Activated CD4-positive, alpha-beta T cell treated with anti-CD3 and anti-CD28 coated beads, Interleukin-2, amount 10 ng/mL, durations not matched to agents 24 days and 14 days (primary cell): ENCODE data around the gene KIF20A. TPM values are rescaled to one million over a fixed set of nuclear protein-coding genes. Genes with fewer than 3 reads are reported as not detected.
"Not testable (repeated sequence)": the region's sequence is repeated elsewhere in the genome, so short reads cannot be mapped to it uniquely, and the experiment has no call there.

ENCODE experiments used
- DNase-seq: peaks from one replicate; pipeline ENCODE4 v3.0.0; 2022
- H3K27ac Mint-ChIP-seq: one replicate; pipeline ENCODE4 v1.8.0; 2022; ENCODE audit warnings: mild to moderate bottlenecking, mixed read lengths
- H3K27me3 Mint-ChIP-seq: one replicate; pipeline ENCODE4 v1.8.0; 2022; ENCODE audit warnings: mixed read lengths
- H3K36me3 Mint-ChIP-seq: one replicate; pipeline ENCODE4 v1.8.0; 2022; ENCODE audit warnings: low read depth, mild to moderate bottlenecking, mixed read lengths
- H3K4me1 Mint-ChIP-seq: one replicate; pipeline ENCODE4 v1.8.0; 2021; ENCODE audit warnings: mixed read lengths
- H3K4me3 Mint-ChIP-seq: one replicate; pipeline ENCODE4 v1.8.0; 2022; ENCODE audit warnings: mild to moderate bottlenecking, moderate library complexity, mixed read lengths
- H3K9me3 Mint-ChIP-seq: one replicate; pipeline ENCODE4 v1.8.0; 2021; ENCODE audit warnings: mixed read lengths
- intact Hi-C: fragments of 100-400 bp; cut with micrococcal nuclease; formaldehyde crosslinking; loops from one replicate; pipeline ENCODE4 v1.15.1; 2023
- total RNA-seq: library from RNA; stranded (reverse); gene quantifications from 2 replicates; pipeline ENCODE4 v1.2.3, GENCODE V29; 2022

The KIF20A gene
- total RNA-seq, result 18.0 and 19.7 TPM in 2 replicates

DNA sequence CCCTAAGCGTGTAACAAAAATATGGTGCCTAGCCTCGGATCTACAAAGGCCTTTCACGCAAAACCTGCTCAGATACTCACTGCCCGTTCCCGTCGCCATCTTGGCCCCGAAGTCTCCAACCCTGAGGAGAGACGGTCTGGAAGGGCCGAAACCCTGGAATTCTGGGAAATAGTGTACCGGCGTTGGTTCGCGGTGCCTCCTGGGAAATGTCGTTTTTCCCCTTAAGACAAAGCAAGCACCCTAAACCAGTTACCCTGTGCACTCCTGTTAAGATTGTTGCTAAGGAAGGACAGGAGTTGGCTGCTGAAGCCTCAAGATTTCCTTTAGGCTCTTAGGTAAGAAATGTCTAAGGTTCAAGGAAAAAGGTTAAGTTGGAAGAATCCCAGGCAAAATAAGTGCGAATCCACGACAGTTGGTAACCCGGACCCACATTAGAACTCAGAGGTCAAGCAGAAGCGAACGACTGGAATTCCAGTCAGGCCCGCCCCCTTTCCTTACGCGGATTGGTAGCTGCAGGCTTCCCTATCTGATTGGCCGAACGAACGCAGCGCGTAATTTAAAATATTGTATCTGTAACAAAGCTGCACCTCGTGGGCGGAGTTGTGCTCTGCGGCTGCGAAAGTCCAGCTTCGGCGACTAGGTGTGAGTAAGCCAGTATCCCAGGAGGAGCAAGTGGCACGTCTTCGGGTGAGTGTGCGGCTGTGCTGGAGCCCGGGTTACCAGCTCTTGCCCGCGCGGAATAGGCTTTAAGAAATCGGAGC, at the start of gene KIF20A, which contains the start of gene BRD8:
TSS of gene KIF20A (plus strand) at position 597 of the 761 bp plus-strand sequence. CDS start 569 bp downstream, outside the sequence.
TSS of gene BRD8 (minus strand) at position 115 of the 761 bp plus-strand sequence. CDS start at position 99, 16 bp downstream.
- peaks cover 20% of the 10 kb centered on the region for H3K4me1 Mint-ChIP-seq
- H3K36me3 Mint-ChIP-seq, result peaks cover 29% of the 10 kb centered on the region
- peak; percentile 97 for DNase-seq
- H3K27ac Mint-ChIP-seq, result no peak within 1 kb of the TSS
- no peaks in the 10 kb centered on the region for H3K27me3 Mint-ChIP-seq
- H3K4me3 Mint-ChIP-seq, result no peak within 1 kb of the TSS
- no peaks in the 10 kb centered on the region for H3K9me3 Mint-ChIP-seq
- intact Hi-C loops, result loop anchor here (1.0 to 2.0 kb wide), 8 partner anchors 35 to 424 kb away; partner anchors contain the start of genes CDC23, CDC25C, EGR1 and ETF1

DNA sequence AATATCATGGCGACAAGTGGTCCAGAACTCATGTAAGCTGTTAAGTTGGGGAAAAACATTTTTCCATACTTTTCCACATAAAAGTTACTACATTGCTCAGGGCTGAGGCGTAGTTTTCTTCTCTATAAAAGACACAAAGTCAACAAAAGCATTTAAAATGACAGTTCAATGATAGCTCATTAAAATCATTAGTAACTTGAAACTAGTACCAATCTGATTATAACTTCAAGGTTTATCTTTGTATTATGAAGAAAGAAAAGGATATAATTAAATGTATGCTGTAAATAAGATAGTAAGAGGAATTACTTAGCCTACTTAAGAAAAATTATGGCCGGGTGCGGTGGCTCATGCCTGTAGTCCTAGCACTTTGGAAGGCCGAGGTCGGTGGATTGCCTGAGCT, 49.6 kb upstream of the KIF20A start:
- no peak overlapping the region for H3K4me3 Mint-ChIP-seq
- H3K27ac Mint-ChIP-seq, result no peak overlapping the region
- intact Hi-C loops, result no loop called here
- H3K4me1 Mint-ChIP-seq, result peaks cover 2% of the 10 kb centered on the region
- DNase-seq, result no peak
- no peaks in the 10 kb centered on the region for H3K9me3 Mint-ChIP-seq
- H3K27me3 Mint-ChIP-seq, result peaks cover 12% of the 10 kb centered on the region
- H3K36me3 Mint-ChIP-seq, result no peaks in the 10 kb centered on the region

DNA sequence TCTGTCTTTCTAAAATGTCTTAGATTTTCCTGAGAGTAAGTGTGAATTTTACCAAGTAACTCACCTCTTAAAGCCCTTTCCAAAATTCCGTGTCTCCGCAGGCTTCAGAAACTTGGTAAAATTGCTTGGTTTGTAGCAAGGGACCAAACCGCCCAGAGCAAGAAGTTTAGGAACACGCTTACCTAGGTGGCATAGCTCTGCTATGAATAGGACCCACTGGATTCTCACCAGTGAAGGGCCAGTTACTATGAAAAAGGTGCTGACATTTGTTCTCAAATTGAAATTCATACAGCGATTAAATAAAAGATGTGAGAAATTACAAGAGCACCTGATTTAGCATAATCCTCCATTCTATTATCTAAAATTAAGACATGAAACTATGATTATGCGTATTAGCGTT, 46.4 kb upstream of the KIF20A start:
- no peak for DNase-seq
- H3K4me3 Mint-ChIP-seq, result no peak overlapping the region
- peaks cover 2% of the 10 kb centered on the region for H3K4me1 Mint-ChIP-seq
- intact Hi-C loops, result loop anchor here (2.0 to 10.0 kb wide), 2 partner anchors 354 to 508 kb away; no protein-coding TSS in a partner anchor
- no peak overlapping the region for H3K27ac Mint-ChIP-seq
- H3K36me3 Mint-ChIP-seq, result no peaks in the 10 kb centered on the region
- H3K9me3 Mint-ChIP-seq, result no peaks in the 10 kb centered on the region
- H3K27me3 Mint-ChIP-seq, result peaks cover 15% of the 10 kb centered on the region

DNA sequence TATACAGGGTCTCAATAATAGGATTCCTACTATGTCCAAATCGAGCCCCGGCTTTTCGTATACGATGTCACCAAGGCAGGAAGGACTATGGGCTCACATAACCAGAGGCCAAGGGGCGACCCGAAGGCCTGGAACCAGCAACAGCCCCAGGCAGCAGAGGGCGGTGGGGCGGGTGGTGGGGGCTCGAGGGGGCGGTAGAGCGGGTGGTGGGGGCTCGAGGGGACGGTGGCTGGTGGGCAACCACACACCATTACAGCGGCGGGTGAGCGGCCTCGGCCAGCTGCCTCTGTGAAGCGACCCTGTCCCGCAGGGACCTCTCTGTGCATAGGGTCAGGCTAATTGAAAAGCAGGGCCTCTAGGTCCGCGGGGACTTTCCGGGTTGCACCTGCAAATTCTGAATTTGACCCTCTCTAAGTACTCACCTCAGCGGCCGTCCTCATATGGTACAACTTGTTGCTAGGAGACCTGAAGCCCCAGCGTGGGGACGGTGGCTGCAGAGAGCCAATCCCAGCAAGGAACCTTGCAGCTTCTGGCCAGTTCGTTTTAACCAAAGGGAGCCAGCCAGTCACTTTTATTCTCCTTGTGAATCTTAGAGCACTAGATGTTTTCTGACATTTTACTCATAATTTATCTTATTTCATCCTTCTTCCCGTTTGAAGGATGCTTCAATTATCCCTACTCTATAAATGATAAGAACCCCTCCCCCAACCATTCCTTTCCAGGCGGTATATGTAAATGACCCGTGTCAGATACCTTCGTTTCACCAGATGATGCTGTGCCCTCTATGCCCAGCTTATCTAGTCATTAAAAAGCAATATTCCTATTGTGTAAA, 39.7 kb upstream of the KIF20A start, which contains the start of gene NME5:
TSS of gene NME5 (minus strand) at position 480 of the 832 bp plus-strand sequence. CDS start 648 bp downstream, outside the sequence.
- DNase-seq, result no peak
- Mint-ChIP-seq H3K9me3 (no peaks in the 10 kb centered on the region), H3K36me3 (no peaks in the 10 kb centered on the region), H3K4me1 (no peaks in the 10 kb centered on the region), H3K27me3 (peaks cover 23% of the 10 kb centered on the region), H3K27ac (no peak within 1 kb of the TSS), H3K4me3 (no peak within 1 kb of the TSS)
- intact Hi-C loops, result loop anchor here (10.0 kb wide), 1 partner anchor 514 kb away; no protein-coding TSS in a partner anchor

DNA sequence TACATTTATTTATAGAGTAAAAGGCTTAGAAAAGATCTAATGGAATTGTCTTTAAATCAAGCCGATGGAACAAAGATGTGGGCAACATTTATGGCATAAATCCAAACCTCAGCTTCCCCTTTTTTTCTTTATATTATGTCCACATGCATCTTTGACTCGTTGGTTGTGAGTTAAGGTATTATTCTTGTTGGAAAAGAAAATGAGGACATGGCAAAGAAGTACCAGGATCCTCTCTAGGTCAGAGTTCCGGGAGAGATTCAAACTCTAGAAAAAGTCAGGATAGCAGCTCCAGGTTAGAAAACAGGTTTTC, 39.2 kb upstream of the KIF20A start:
- no peak overlapping the region for H3K27ac Mint-ChIP-seq
- no peak overlapping the region for H3K4me3 Mint-ChIP-seq
- no peak for DNase-seq
- intact Hi-C loops, result loop anchor here (10.0 kb wide), 1 partner anchor 515 kb away; no protein-coding TSS in a partner anchor
- peaks cover 23% of the 10 kb centered on the region for H3K27me3 Mint-ChIP-seq
- H3K36me3 Mint-ChIP-seq, result no peaks in the 10 kb centered on the region
- no peaks in the 10 kb centered on the region for H3K9me3 Mint-ChIP-seq
- H3K4me1 Mint-ChIP-seq, result no peaks in the 10 kb centered on the region

DNA sequence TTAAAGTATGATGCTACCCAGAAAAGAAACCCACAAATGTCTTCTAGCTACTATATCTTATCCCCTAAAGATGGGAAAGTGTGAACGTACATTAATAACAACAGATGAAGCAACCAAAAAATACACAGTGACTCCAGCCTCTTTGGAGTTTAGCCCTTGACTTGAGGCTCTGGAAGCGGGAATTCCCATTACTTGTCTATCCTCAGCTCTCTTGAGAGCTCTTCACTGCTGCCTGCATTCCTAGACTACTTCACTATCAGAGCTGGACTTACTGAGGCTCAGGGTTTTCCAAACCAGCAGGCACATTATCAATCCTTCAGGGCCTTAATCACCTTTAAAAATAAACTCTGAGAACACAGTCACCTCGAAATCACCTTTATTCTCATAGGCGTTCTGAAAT, 38.6 kb upstream of the KIF20A start:
- H3K27ac Mint-ChIP-seq, result no peak overlapping the region
- H3K27me3 Mint-ChIP-seq, result peaks cover 23% of the 10 kb centered on the region
- no peaks in the 10 kb centered on the region for H3K9me3 Mint-ChIP-seq
- no peaks in the 10 kb centered on the region for H3K36me3 Mint-ChIP-seq
- no peak overlapping the region for H3K4me3 Mint-ChIP-seq
- intact Hi-C loops, result no loop called here
- H3K4me1 Mint-ChIP-seq, result no peaks in the 10 kb centered on the region
- no peak for DNase-seq

DNA sequence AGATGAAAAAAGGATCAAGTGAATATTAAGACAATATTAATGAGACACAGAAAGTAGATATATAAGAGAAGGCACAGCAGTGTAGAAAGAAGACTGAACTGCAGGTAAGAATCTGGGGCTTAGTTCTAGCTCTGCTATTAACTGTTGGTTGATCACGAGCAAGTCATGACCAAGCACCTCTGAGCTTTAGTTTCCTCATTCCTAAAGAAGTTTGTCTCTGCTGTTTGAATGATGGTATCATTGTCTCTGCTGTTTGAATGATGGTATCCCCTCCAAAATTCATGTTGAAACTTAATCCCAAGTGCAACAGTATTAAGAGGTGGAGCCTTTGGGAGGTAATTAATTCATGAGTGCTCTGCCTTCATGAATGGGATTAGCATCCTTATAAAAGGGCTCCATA, 37.2 kb upstream of the KIF20A start:
- no peak overlapping the region for H3K27ac Mint-ChIP-seq
- H3K36me3 Mint-ChIP-seq, result no peaks in the 10 kb centered on the region
- H3K4me3 Mint-ChIP-seq, result no peak overlapping the region
- no peak for DNase-seq
- no peaks in the 10 kb centered on the region for H3K4me1 Mint-ChIP-seq
- intact Hi-C loops, result no loop called here
- H3K9me3 Mint-ChIP-seq, result no peaks in the 10 kb centered on the region
- H3K27me3 Mint-ChIP-seq, result peaks cover 17% of the 10 kb centered on the region

DNA sequence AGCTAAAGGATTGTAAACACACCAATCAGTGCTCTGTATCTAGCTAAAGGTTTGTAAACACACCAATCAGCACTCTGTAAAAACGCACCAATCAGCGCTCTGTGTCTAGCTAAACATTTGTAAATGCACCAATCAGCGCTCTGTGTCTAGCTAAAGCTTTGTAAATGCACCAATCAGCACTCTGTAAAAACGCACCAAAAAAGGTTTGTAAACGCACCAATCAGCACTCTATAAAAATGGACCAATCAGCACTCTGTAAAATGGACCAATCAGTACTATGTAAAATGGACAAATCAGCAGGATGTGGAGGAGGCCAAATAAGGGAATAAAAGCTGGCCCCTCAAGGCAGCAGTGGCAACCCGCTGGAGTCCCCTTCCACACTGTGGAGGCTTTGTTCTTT, 35.3 kb upstream of the KIF20A start:
- peaks cover 12% of the 10 kb centered on the region for H3K27me3 Mint-ChIP-seq
- H3K4me1 Mint-ChIP-seq, intact Hi-C loops, H3K36me3 Mint-ChIP-seq, DNase-seq, H3K9me3 Mint-ChIP-seq, H3K27ac Mint-ChIP-seq, H3K4me3 Mint-ChIP-seq: not testable (repeated sequence)

DNA sequence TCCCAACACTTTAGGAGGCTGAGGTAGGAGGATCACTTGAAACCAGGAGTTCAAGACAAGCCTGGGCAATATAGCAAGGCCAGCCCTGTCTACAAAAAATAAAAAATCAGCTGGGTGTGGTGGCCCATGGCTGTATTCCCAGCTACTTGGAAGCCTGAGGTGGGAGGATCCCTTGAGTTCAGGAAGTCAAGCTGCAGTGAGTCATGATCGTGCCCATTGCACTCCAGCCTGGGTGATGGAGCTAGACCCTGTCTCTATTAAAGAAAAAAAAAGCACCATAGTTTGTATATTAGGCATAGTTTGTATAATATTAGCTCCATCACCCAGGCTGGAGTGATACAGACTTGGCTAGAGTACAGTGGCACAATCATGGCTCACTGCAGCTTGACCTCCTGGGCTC, 30.1 kb upstream of the KIF20A start:
- H3K9me3 Mint-ChIP-seq, result no peaks in the 10 kb centered on the region
- no peak overlapping the region for H3K27ac Mint-ChIP-seq
- no peaks in the 10 kb centered on the region for H3K36me3 Mint-ChIP-seq
- no peak overlapping the region for H3K4me3 Mint-ChIP-seq
- no peak for DNase-seq
- H3K4me1 Mint-ChIP-seq, result no peaks in the 10 kb centered on the region
- H3K27me3 Mint-ChIP-seq, result peaks cover 3% of the 10 kb centered on the region
- intact Hi-C loops, result no loop called here

DNA sequence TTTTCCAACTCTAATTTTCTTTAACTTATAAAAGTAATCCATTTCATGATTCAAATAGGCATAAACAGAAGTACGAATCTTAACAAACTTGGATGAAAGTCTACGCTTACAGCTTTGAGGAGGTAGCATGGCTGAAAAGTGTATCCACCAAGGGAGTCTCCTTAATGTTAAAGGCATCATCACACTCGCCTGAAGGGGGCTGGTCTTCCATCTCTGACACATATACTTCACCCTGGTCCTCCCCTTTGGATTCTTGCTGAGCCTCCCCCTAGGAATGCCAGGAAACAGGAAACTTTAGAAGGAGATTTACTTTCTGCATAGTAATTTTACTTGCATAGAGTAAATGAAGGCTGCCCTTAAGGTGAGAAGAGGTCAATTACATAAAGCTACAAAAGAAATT, 29.4 kb upstream of the KIF20A start:
- intact Hi-C loops, result no loop called here
- Mint-ChIP-seq H3K27me3 (peaks cover 9% of the 10 kb centered on the region), H3K4me1 (no peaks in the 10 kb centered on the region), H3K4me3 (no peak overlapping the region), H3K27ac (no peak overlapping the region), H3K36me3 (no peaks in the 10 kb centered on the region), H3K9me3 (no peaks in the 10 kb centered on the region)
- DNase-seq, result no peak

DNA sequence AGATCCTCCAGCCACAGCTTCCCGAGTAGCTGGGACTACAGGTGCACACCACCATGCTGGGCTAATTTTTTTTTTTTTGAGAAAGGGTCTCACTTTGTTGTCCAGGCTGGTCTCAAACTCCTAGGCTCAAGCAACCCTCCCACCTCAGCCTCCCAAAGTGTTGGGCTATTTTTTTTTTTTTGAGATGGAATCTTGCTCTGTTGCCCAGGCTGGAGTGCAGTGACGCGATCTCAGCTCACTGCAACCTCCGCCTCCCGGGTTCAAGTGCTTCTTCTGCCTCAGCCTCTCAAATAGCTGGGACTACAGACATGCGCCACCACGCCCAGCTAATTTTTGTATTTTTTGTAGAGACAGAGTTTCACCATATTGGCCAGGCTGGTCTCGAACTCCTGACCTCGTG, 22.9 kb upstream of the KIF20A start:
- H3K27ac Mint-ChIP-seq, H3K4me1 Mint-ChIP-seq: not testable (repeated sequence)

DNA sequence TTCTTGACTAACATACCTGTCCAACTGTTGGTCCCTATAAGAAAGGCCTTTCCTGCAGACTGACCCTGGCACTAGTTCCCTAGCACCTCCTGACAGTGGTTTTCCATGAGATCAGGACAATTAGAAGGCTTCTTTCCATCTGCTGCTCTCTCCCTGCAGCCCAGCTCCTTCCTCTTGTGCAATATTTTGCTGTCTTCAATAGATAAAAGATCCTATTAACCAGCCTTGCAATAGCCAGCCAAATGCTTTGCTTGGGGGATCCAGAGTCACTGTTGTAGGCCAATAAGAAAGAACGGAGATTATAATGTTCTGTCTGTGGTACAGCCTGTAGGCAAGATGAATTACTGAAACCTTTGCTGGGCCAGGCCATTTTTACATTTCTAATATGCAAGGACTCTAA, 21.3 kb upstream of the KIF20A start:
- H3K36me3 Mint-ChIP-seq, result peaks cover 45% of the 10 kb centered on the region

More for the DNA sequence above, 22.9 kb upstream of the KIF20A start:
- H3K9me3 Mint-ChIP-seq, intact Hi-C loops, H3K4me3 Mint-ChIP-seq, DNase-seq, H3K27me3 Mint-ChIP-seq: not testable (repeated sequence)
- H3K36me3 Mint-ChIP-seq, result peaks cover 39% of the 10 kb centered on the region

DNA sequence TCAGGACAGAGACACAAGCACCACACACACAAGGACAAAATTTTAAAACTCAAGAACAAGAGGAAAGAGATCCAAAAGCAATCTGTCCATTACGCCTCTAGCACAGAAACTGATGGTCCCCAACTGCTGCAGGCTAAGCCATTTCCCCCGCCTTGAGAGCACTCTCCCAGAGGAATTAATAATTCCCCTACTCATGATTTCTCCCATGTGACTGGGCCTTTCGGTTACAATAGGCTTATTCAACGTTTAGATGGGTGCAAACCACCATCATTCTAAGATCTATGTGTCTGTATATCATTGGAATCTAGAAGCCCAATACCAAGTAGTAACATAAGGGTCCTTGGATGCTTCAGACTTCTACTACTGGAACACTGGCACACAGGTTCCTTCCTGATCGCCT, 19.2 kb upstream of the KIF20A start:
- H3K4me1 Mint-ChIP-seq, result no peaks in the 10 kb centered on the region
- H3K27me3 Mint-ChIP-seq, result no peaks in the 10 kb centered on the region
- H3K4me3 Mint-ChIP-seq, result no peak overlapping the region
- no peak overlapping the region for H3K27ac Mint-ChIP-seq
- H3K9me3 Mint-ChIP-seq, result no peaks in the 10 kb centered on the region
- intact Hi-C loops, result no loop called here
- DNase-seq, result no peak
- peaks cover 64% of the 10 kb centered on the region for H3K36me3 Mint-ChIP-seq

More for the DNA sequence above, 21.3 kb upstream of the KIF20A start:
- Mint-ChIP-seq H3K9me3 (no peaks in the 10 kb centered on the region), H3K4me3 (no peak overlapping the region), H3K4me1 (no peaks in the 10 kb centered on the region), H3K27ac (no peak overlapping the region), H3K27me3 (peaks cover 6% of the 10 kb centered on the region)
- DNase-seq, result no peak
- intact Hi-C loops, result no loop called here

DNA sequence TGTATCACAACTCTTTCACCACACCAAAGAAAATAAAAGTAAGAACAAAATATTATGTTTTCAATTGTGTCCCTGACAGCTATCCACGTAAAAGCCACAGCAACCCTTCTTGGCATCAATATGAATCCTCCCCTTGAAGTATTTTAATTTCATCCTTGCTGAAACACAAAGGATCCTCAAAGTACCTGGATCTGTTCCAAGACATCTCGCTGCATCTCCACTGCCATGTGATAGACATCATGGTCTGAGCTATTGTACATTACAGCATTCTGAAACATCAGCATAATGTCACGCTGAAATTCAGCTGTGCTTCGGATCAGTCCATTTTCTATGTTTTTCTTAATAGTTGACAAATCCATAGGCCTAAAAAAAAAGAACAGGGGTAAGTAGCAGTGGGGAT, 18.2 kb upstream of the KIF20A start:
- Mint-ChIP-seq H3K4me3 (no peak overlapping the region), H3K9me3 (no peaks in the 10 kb centered on the region), H3K27ac (no peak overlapping the region), H3K4me1 (no peaks in the 10 kb centered on the region), H3K27me3 (no peaks in the 10 kb centered on the region), H3K36me3 (peaks cover 72% of the 10 kb centered on the region)
- intact Hi-C loops, result no loop called here
- DNase-seq, result no peak
